GM12865 (cell line): ENCODE measurements around the gene RBFOX1.

ENCODE experiments used
- DNase-seq: peaks from one replicate; pipeline ENCODE4 v3.0.0; 2010; ENCODE audit warnings: low read depth
- H3K4me3 ChIP-seq: 2 replicates; pipeline ENCODE4 v1.5.1; 2011; ENCODE audit warnings: mild to moderate bottlenecking, low read depth, low read length, control low read depth
- CTCF ChIP-seq: IDR thresholded peaks from 2 replicates; pipeline ENCODE4 v1.5.1; 2011; ENCODE audit warnings: low read length, control low read depth, low read depth, inconsistent platforms; ENCODE audit not compliant: insufficient read depth; ENCODE audit errors: missing control alignments

RBFOX1 gene

GRCh38 chr16:7585705-7586104 lies 253.1 kb downstream of the RBFOX1 start:
- TF ChIP-seq CTCF, result no peak
- DNase-seq, result no peak
- H3K4me3 ChIP-seq, result no peak overlapping the region

- TF ChIP-seq CTCF, result no peak
- no peak for DNase-seq
- H3K4me3 ChIP-seq, result no peak overlapping the region
Measured at GRCh38 chr16:7590934-7591333, 258.3 kb downstream of the RBFOX1 start.

- no peak for TF ChIP-seq CTCF
- H3K4me3 ChIP-seq, result no peak overlapping the region
- no peak for DNase-seq
Measured at GRCh38 chr16:7596308-7596707, 263.7 kb downstream of the RBFOX1 start.

GRCh38 chr16:7597677-7598076 lies 265.0 kb downstream of the RBFOX1 start:
- H3K4me3 ChIP-seq, result no peak overlapping the region
- DNase-seq, result no peak
- TF ChIP-seq CTCF, result no peak

GRCh38 chr16:7601100-7601499 lies 268.5 kb downstream of the RBFOX1 start:
- TF ChIP-seq CTCF, result no peak
- DNase-seq, result no peak

GRCh38 chr16:7602291-7602950 lies 269.8 kb downstream of the RBFOX1 start:
- no peak for TF ChIP-seq CTCF
- no peak overlapping the region for H3K4me3 ChIP-seq
- no peak for DNase-seq

More at GRCh38 chr16:7601100-7601499, 268.5 kb downstream of the RBFOX1 start:
- no peak overlapping the region for H3K4me3 ChIP-seq

GRCh38 chr16:7605812-7606211 lies 273.2 kb downstream of the RBFOX1 start:
- no peak for DNase-seq
- no peak for TF ChIP-seq CTCF
- H3K4me3 ChIP-seq, result no peak overlapping the region
